GM21576 (cell line): Measurements from ENCODE around the gene TBC1D25.

ENCODE experiments used
- ATAC-seq: cut with Tn5 transposase; IDR thresholded peaks from one replicate; pipeline ENCODE4 v1.9.1; 2021; ENCODE audit warnings: mild to moderate bottlenecking, moderate library complexity; ENCODE audit not compliant: unreplicated experiment

Gene TBC1D25

GRCh38 chrX:48559636-48560035 is 20.1 kb downstream of the TBC1D25 start:
- no peak for ATAC-seq

GRCh38 chrX:48560056-48560455 is 20.5 kb downstream of the TBC1D25 start:
- ATAC-seq: no peak

GRCh38 chrX:48560681-48561080 is 21.2 kb downstream of the TBC1D25 start:
- no peak for ATAC-seq

GRCh38 chrX:48569958-48570357 is 30.4 kb downstream of the TBC1D25 start:
- no peak for ATAC-seq

- no peak for ATAC-seq
Observed at GRCh38 chrX:48573690-48574269, 34.3 kb downstream of the TBC1D25 start.

- peak; percentile 79 for ATAC-seq
Observed at GRCh38 chrX:48574270-48575266, 35.1 kb downstream of the TBC1D25 start, which contains the start of gene RBM3. Gene RBM3 (plus strand): TSS chrX:48574484. CDS start chrX:48575181, 697 bp downstream.

- no peak for ATAC-seq
Observed at GRCh38 chrX:48575642-48576041, 36.1 kb downstream of the TBC1D25 start.

- no peak for ATAC-seq
Observed at GRCh38 chrX:48576108-48576507, 36.6 kb downstream of the TBC1D25 start.

GRCh38 chrX:48578661-48579128 is 39.2 kb downstream of the TBC1D25 start:
- no peak for ATAC-seq

- no peak for ATAC-seq
Observed at GRCh38 chrX:48579259-48579658, 39.7 kb downstream of the TBC1D25 start.

GRCh38 chrX:48580662-48581061 is 41.1 kb downstream of the TBC1D25 start:
- ATAC-seq: no peak

GRCh38 chrX:48584698-48585097 is 45.2 kb downstream of the TBC1D25 start:
- no peak for ATAC-seq

GRCh38 chrX:48589482-48590162 is 50.1 kb downstream of the TBC1D25 start:
- no peak for ATAC-seq

- ATAC-seq: no peak
Observed at GRCh38 chrX:48590203-48591103, 50.9 kb downstream of the TBC1D25 start.

GRCh38 chrX:48591255-48591791 is 51.8 kb downstream of the TBC1D25 start:
- ATAC-seq: no peak

- ATAC-seq: no peak
Observed at GRCh38 chrX:48592971-48593370, 53.5 kb downstream of the TBC1D25 start.

- ATAC-seq: no peak
Observed at GRCh38 chrX:48595929-48596328, 56.4 kb downstream of the TBC1D25 start.

GRCh38 chrX:48597353-48598264 is 58.1 kb downstream of the TBC1D25 start, which contains the start of gene WDR13:
Gene WDR13 (plus strand): TSS chrX:48597492. CDS start chrX:48597997, 505 bp downstream.
- peak; percentile 59 for ATAC-seq

GRCh38 chrX:48598614-48599013 is 59.1 kb downstream of the TBC1D25 start:
- ATAC-seq: no peak
